Measurements from ENCODE around the gene RFX1. TPM values are rescaled to one million over a fixed set of nuclear protein-coding genes. Genes with fewer than 3 reads are reported as not detected.

RFX1 gene
- polyA plus RNA-seq, 6 donors from 2014 or later = 0.27 to 2.3 (median 1.1) TPM

DNA sequence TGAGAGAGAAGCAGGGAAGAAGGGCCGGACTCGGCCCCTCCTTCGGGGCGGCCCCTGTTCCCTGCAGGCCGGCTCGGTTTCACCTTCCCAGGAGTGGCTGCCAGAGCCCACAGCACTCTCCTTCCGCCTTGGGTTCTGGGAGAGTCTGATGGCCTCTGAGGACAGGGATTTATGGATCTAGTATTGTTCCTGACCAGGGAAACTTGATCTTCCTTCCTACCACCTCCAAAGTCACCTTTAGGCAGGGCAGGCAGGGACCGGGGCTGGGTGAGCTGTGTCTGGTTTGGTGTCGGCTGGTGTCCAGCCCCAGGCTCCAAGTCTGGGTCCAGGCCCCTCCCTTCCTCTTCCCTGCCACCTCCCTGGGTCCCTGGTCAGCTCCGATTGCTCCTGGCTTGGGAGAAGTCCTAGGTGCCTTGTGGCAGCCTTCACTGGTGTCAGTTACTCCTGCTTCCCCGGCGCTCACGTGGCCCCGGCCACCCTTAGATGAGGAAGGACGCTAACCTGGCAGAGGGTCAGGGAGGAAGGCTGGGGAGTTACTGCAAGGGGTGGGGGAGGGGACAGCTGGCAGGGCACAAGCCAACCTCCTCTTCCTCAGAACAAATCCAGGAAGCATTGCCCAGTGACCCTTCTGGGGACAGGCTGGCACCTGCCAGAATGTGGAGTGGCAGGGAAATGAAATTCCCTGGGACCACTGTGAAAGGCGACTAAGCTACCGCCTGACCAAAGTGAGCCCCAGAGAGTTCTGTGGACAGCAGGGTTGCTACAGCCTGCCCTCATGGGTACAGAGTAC is 18.8 kb downstream of the RFX1 start:
- Mint-ChIP-seq H3K36me3 (peaks cover 0 to 15% of the 10 kb centered on the region in 2 donors), H3K27ac (peak overlapping the region; percentile 95 to 98 (median 97)), H3K4me1 (peaks cover 34 to 64% (median 57%) of the 10 kb centered on the region in 3 donors), H3K9me3 (no peaks in the 10 kb centered on the region), H3K27me3 (no peaks in the 10 kb centered on the region), H3K4me3 (peak overlapping the region in 7 of 8 donors; percentile 54 to 86 (median 77))
- no peak for DNase-seq
- no peak for ATAC-seq (ENCODE audit: low read depth in 2 of 2)

DNA sequence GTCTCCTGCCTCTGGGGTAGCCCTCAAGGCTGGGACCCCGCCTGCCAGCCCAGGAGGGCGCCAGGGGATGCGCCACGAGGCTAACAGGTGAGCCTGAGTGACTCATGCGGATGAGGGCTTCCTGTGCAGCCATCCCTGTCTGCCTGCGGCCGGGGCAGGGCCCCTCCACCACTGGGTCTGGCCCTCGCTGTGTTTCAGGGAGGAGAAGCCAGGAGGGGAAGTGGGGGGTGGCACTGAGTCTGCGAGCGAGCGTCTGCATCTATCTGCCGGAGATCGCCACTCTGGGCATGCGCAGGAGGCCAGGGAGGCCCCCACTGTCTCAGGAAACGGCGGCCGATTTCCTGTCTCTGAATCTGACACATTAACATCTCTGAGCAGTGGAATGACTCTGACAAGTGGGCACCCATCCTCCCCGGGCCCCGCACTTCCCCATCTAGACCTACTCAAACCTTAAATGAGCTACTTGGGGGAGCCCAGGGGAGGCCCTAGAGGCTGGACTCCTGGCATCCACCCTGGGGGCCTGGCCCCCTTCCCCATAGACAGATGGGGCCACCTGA is 19.7 kb downstream of the RFX1 start:
- H3K4me1 Mint-ChIP-seq = peaks cover 39 to 69% (median 63%) of the 10 kb centered on the region in 3 donors
- H3K27me3 Mint-ChIP-seq = no peaks in the 10 kb centered on the region
- H3K27ac Mint-ChIP-seq = peak overlapping the region; percentile 95 to 98 (median 97)
- H3K36me3 Mint-ChIP-seq = peaks cover 0 to 15% of the 10 kb centered on the region in 2 donors
- DNase-seq (peak; percentile 98), ATAC-seq (ENCODE audit: low read depth in 2 of 2) (peak; percentile 78 to 84)
- H3K4me3 Mint-ChIP-seq = peak overlapping the region; percentile 48 to 86 (median 76)
- H3K9me3 Mint-ChIP-seq = no peaks in the 10 kb centered on the region

DNA sequence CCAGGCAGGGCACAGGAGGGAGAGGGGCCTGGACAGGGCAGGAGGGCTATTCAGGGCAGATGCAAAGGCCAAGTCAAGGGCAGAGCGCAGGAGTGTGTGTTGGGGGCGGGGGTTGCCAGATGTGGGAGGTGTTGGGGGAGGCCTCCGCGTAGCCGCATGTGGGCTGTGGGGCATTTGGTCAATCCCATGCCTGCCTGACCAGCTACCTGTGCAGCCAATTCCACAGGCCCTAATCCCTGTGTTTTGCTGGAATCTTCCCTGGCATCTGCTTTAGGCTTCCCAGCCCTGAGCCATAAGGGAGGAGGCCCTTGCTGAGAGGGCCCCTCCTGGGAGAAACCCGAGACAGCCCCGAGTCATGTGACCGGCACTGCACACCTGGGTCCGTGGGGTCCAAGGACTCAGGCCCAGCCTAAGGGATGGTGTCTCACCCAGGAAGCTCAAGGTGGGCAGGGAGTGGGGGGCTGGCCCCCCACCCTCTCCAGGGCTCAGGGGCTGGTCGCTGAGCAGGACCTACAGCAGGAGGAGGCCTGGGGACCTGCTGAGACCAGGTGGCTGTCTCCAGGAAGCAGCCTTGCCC is 20.3 kb downstream of the RFX1 start:
- Mint-ChIP-seq H3K4me1 (peaks cover 40 to 70% (median 63%) of the 10 kb centered on the region in 3 donors), H3K9me3 (no peaks in the 10 kb centered on the region), H3K27me3 (no peaks in the 10 kb centered on the region), H3K27ac (peak overlapping the region; percentile 97 to 99 (median 98)), H3K4me3 (peak overlapping the region in 7 of 8 donors; percentile 21 to 86 (median 69)), H3K36me3 (peaks cover 0 to 15% of the 10 kb centered on the region in 2 donors)
- DNase-seq (no peak), ATAC-seq (ENCODE audit: low read depth in 2 of 2) (peak; percentile 4 to 10)

DNA sequence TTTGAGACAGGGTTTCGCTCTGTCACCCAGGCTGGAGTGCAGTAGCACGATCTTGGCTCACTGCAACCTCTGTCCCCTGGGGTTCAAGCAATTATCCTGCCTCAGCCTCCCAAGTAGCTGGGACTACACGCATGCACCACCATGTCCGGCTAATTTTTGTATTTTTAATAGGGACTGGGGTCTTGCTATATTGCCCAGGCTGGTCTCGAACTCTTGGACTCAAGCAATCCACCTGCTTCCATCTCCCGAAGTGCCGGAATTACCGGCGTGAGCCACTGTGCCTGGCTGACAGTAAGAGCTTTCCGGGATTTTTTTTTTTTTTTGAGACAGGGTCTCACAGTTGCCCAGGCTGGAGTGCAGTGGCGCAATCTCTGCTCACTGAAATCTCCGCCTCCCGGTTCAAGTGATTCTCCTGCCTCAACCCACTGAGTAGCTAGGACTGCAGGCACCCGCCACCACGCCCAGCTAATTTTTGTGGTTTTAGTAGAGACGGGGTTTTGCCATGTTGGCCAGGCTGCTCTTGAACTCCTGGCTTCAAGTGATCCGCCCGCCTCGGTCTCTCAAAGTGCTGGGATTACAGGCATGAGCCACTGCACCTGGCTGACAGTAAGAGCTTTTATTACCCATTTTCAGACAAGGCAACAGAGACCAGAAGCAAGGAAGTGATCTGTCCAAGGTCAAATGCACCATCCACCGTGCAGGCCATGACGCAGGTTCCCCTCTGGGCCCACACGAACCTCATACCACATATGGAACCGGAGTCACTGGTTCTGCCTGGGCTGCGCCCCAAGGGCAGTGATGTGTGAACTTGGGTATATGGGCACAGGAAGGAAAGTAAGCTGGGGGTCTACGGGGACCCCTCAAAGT is 21.0 kb downstream of the RFX1 start:
- Mint-ChIP-seq H3K9me3 (no peaks in the 10 kb centered on the region), H3K27ac (peak overlapping the region; percentile 97 to 99 (median 98)), H3K27me3 (no peaks in the 10 kb centered on the region), H3K36me3 (peaks cover 0 to 15% of the 10 kb centered on the region in 2 donors), H3K4me1 (peaks cover 39 to 68% (median 61%) of the 10 kb centered on the region in 3 donors), H3K4me3 (peak overlapping the region; percentile 39 to 86 (median 70))
- ATAC-seq (ENCODE audit: low read depth in 2 of 2) (peak; percentile 37 to 50), DNase-seq (peak; percentile 63)

DNA sequence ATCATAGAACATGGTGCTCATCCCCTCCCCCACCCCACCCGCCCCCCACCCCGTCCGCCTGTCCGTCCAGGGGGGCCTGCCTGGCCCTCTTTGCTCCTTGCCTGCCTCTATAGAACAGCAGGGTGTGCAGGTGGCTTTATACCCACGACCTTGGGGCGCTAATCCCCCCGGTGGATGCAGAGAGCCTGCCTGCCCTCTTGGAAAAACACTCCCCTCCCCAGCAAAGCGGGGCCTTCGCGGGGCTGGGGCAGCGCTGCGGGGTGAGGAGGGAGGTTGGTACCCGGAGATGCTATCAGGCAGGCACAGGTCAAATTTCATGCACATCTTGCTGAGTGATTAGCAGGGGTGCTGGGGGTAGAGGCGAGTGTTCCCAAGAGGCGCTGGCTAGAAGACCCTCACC is 21.9 kb downstream of the RFX1 start:
- DNase-seq (no peak), ATAC-seq (ENCODE audit: low read depth in 2 of 2) (no peak)
- H3K36me3 Mint-ChIP-seq = peaks cover 0 to 6% of the 10 kb centered on the region in 2 donors
- H3K4me1 Mint-ChIP-seq = peaks cover 34 to 67% (median 60%) of the 10 kb centered on the region in 3 donors
- H3K27ac Mint-ChIP-seq = peak overlapping the region in 2 of 6 donors; percentile 97
- peaks cover 0 to 5% (median 0%) of the 10 kb centered on the region in 3 donors for H3K27me3 Mint-ChIP-seq
- no peak overlapping the region for H3K4me3 Mint-ChIP-seq
- no peaks in the 10 kb centered on the region for H3K9me3 Mint-ChIP-seq

DNA sequence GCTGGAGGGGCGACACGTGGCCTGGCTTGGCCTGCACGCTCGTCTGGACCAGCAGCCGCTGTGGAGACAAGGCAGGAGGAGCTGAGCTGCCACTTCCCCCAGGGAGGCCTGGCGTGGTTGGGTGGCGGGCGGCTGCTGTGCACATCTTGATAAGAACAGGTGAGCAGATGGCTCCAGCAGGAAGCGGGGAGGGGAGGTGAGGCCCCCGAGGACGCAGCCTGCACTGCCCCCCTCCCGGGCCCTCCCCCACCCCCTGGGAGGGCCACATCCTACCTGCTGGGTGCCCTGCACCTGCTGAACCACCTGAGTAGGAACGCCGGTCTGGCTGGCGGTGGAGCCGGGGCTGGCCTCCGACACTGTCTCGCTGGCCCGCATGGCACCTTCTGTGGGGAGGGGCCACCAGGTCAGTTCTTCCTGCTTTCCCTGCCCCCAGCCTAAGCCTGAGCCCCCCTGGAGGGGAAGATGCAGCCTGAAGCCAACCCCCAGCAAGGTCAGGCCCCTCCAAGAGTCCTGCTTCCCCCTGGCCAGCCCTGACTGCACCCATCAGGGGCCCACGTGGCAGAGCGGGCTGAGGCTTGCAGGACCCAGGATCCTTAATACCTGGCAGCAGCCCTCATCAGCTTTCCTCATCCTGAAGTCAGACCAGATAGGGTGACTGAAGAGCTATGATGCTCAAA is 22.8 kb downstream of the RFX1 start:
- H3K27ac Mint-ChIP-seq = peak overlapping the region in 2 of 6 donors; percentile 69 to 97
- peaks cover 0 to 5% (median 0%) of the 10 kb centered on the region in 3 donors for H3K27me3 Mint-ChIP-seq
- H3K36me3 Mint-ChIP-seq = no peaks in the 10 kb centered on the region
- peak overlapping the region in 1 of 8 donors; percentile 59 for H3K4me3 Mint-ChIP-seq
- no peaks in the 10 kb centered on the region for H3K9me3 Mint-ChIP-seq
- DNase-seq = no peak
- ATAC-seq (ENCODE audit: low read depth in 2 of 2) = no peak
- H3K4me1 Mint-ChIP-seq = peaks cover 29 to 63% (median 57%) of the 10 kb centered on the region in 3 donors

DNA sequence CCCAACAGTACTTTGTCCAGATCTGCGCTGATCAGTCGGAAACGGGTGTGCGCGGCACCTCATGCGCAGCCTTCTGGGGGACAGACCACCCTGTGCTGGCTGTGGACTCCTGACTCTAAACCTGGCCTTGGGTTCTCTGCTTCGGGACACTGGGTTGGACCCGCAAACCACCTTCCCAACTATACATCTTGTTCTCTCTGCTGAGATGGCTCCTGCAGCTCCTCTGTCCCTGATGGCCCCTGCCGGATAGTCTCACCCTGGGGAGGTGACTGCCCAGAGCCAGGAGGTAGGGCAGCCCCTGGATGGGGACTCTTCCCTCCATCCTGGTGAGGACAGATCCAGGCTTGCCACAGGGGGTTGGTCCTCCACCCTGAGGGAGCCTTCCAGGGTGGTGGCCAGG is 23.3 kb downstream of the RFX1 start:
- H3K27ac Mint-ChIP-seq = peak overlapping the region in 2 of 6 donors; percentile 32 to 69

DNA sequence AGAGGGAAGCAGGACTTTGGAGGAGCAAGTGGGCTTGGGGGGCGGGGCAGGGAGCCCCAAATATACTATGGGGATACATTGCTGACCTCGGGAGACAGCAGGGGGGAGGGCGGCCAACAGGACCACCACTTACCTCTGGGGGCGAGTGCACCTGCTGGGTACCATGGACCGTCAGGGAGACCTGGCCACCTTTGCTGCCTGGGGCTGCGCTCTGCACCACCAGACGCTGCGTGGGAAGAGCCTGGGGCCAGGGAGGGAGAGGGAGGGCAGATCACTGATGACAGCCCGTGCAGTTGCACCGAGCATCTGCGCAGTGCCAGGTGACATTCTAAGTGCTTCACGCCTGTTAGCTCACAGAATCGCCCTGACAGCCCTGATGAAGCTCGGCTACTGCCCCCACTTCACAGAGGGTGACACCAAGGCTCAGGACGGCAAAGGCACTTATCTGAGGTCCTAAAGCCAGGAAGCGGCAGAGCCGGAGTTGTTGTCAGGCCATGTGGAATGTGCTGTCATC is 24.1 kb downstream of the RFX1 start:
- no peak for ATAC-seq (ENCODE audit: low read depth in 2 of 2)
- H3K4me3 Mint-ChIP-seq = peak overlapping the region in 3 of 8 donors; percentile 15 to 80 (median 47)
- peaks cover 0 to 5% (median 0%) of the 10 kb centered on the region in 3 donors for H3K27me3 Mint-ChIP-seq
- DNase-seq = no peak
- H3K4me1 Mint-ChIP-seq = peaks cover 27 to 52% (median 50%) of the 10 kb centered on the region in 3 donors
- no peaks in the 10 kb centered on the region for H3K9me3 Mint-ChIP-seq
- peak overlapping the region in 1 of 6 donors; percentile 11 for H3K27ac Mint-ChIP-seq
- H3K36me3 Mint-ChIP-seq = no peaks in the 10 kb centered on the region

More for the DNA sequence above, 23.3 kb downstream of the RFX1 start:
- H3K27me3 Mint-ChIP-seq = peaks cover 0 to 5% (median 0%) of the 10 kb centered on the region in 3 donors
- H3K4me1 Mint-ChIP-seq = peaks cover 32 to 58% (median 57%) of the 10 kb centered on the region in 3 donors
- H3K9me3 Mint-ChIP-seq = no peaks in the 10 kb centered on the region
- DNase-seq (no peak), ATAC-seq (ENCODE audit: low read depth in 2 of 2) (no peak)
- H3K36me3 Mint-ChIP-seq = no peaks in the 10 kb centered on the region
- peak overlapping the region in 1 of 8 donors; percentile 59 for H3K4me3 Mint-ChIP-seq

DNA sequence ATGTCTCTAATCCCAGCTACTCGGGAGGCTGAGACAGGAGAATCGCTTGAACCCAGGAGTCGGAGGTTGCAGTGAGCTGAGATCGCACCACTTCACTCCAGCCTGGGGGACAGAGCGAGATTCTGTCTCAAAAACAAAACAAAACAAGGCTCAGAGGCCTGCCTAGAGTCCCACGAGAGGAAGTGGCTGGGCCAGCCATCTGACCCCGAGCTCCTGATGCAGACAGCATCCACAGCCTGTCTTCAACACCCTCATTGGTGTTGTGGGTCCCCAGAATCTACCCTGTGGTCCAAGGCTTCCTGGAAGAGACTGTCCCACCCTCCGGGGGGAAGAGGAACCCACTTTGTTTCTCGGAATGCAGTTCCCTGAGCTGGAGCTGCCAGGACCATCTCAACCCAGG is 24.7 kb downstream of the RFX1 start:
- Mint-ChIP-seq H3K27ac (peak overlapping the region in 2 of 6 donors; percentile 11 to 57), H3K27me3 (peaks cover 0 to 5% (median 0%) of the 10 kb centered on the region in 3 donors), H3K4me1 (peaks cover 23 to 46% (median 44%) of the 10 kb centered on the region in 3 donors), H3K4me3 (peak overlapping the region in 2 of 8 donors; percentile 47 to 70), H3K36me3 (peaks cover 0 to 3% of the 10 kb centered on the region in 2 donors), H3K9me3 (no peaks in the 10 kb centered on the region)
- no peak for DNase-seq
- ATAC-seq (ENCODE audit: low read depth in 2 of 2) = no peak

DNA sequence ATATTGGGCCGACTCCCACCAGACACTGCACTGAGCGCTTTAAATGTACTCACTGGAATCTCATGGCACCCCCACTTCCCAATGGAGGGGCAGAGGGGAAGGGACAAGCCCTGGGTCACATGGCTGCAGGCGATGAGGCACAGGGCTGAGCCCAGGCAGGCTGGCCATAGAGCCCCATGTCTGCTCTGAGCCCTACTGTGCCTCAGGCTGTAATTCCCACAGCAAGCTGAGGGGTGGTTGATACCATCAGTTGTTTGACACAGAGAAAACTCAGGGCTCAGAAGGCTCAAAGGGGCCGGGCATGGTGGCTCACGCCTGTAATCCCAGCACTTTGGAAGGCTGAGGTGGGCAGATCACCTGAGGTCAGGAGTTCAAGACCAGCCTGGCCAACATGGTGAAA is 25.1 kb downstream of the RFX1 start:
- Mint-ChIP-seq H3K27ac (peak overlapping the region in 3 of 6 donors; percentile 39 to 57 (median 56)), H3K4me3 (peak overlapping the region in 4 of 8 donors; percentile 12 to 76 (median 46))
- no peak for DNase-seq

DNA sequence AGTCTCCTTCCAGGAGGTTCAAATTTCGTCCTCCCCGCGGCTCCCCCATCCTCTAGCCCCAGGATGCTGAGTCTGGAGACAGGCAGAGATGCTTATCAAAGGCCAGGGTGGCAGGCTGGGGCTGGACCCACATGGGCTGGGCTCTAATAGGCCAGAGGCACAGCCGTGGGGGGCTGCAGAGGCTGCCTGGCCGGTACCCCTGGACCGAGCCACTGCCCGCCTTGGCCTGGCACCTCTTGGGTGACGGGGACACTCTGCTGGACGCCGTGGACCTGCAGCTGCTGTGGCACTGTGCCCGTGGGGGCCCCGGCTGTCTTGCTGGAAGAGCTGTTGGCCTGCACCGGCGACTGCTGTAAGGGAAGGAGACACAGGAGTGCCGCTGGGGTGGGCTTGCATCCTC is 25.8 kb downstream of the RFX1 start:
- no peaks in the 10 kb centered on the region for H3K9me3 Mint-ChIP-seq
- peaks cover 0 to 5% (median 0%) of the 10 kb centered on the region in 3 donors for H3K27me3 Mint-ChIP-seq
- no peak overlapping the region for H3K27ac Mint-ChIP-seq
- H3K36me3 Mint-ChIP-seq = peaks cover 0 to 14% of the 10 kb centered on the region in 2 donors
- peaks cover 24 to 45% (median 39%) of the 10 kb centered on the region in 3 donors for H3K4me1 Mint-ChIP-seq
- H3K4me3 Mint-ChIP-seq = peak overlapping the region in 1 of 8 donors; percentile 77
- ATAC-seq (ENCODE audit: low read depth in 2 of 2) (no peak), DNase-seq (no peak)

More for the DNA sequence above, 25.1 kb downstream of the RFX1 start:
- ATAC-seq (ENCODE audit: low read depth in 2 of 2) = no peak
- H3K36me3 Mint-ChIP-seq = peaks cover 0 to 7% of the 10 kb centered on the region in 2 donors
- no peaks in the 10 kb centered on the region for H3K9me3 Mint-ChIP-seq
- H3K27me3 Mint-ChIP-seq = peaks cover 0 to 5% (median 0%) of the 10 kb centered on the region in 3 donors
- H3K4me1 Mint-ChIP-seq = peaks cover 24 to 46% (median 41%) of the 10 kb centered on the region in 3 donors

DNA sequence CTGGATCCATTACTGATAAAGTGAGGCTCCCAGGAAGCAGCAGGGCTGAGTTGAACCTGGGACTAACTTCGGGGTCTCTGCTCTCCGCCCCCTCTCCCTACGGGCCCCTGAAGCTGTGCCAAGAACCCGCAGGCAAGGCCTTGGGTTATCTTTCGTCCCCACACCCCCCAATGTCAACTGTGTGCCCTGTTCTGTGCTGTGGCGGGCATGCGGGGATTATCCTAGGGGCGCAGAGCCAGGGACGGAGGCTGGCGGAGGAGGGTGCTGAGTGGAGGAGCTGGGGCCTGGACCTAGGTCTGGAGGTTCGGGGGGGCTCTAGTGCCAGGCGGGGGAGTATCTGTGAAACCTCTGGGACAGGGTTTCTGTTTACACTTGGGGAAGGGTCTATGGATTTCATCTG is 26.4 kb downstream of the RFX1 start:
- DNase-seq (no peak), ATAC-seq (ENCODE audit: low read depth in 2 of 2) (no peak)
- Mint-ChIP-seq H3K27ac (peak overlapping the region in 2 of 6 donors; percentile 15 to 86), H3K36me3 (peaks cover 0 to 14% of the 10 kb centered on the region in 2 donors), H3K27me3 (peaks cover 0 to 5% (median 0%) of the 10 kb centered on the region in 3 donors), H3K4me3 (peak overlapping the region in 7 of 8 donors; percentile 15 to 81 (median 57)), H3K9me3 (no peaks in the 10 kb centered on the region), H3K4me1 (peaks cover 21 to 40% (median 37%) of the 10 kb centered on the region in 3 donors)
